ENCODE measurements around the gene WDR45. TPM values are rescaled to one million over a fixed set of nuclear protein-coding genes. Genes with fewer than 3 reads are reported as not detected.

WDR45 gene
- total RNA-seq, 1 experiment from 2014 or later: 18.0 TPM

DNA sequence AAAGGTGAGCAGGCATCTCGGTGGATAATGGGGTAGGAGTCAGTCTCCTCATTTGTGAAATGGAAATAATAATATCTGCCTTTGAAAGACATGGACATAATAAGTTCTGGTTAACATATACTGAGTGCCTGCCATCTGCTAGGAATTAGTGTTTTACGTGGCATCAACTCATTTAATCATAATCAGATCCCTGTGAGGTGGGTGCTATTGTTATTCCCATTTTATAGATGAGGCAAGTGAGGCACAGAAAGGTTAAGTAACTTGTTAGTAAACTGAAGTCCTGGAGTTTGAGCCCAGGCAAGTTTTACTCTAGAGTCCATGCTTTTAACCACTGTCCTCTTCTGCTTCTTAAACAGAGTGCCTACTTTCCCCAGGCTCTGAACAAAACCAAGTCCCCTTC, 13.4 kb downstream of the WDR45 start:
- Histone ChIP-seq H3K27me3 (no peaks in the 10 kb centered on the region), H3K9me3 (replicated peaks) (no peaks in the 10 kb centered on the region), H3K4me3 (no peak overlapping the region), H3K36me3 (no peaks in the 10 kb centered on the region), H3K4me1 (no peaks in the 10 kb centered on the region), H3K27ac (no peak overlapping the region)
- DNase-seq: no peak

DNA sequence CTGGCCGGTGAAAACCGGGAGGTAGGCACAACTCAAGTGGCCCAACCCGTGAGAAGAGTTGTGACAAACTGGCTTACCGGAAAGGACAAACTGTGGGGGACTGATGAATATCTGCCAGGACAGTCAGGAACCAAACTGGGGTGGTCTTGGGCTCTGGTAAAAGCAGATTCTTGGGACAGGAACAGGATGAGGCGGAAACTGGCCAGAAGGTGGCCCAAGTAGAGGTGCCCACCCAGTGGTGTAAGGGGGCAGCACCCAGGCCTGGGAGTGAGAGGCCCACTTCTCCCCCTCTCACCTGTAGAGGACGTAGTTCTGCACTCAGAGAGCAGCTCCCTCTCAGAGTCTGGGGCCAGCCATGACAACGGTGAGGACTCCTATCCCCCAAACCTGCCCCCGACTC, 15.0 kb downstream of the WDR45 start:
- no peaks in the 10 kb centered on the region for H3K27me3 ChIP-seq
- H3K4me1 ChIP-seq: no peaks in the 10 kb centered on the region
- no peaks in the 10 kb centered on the region for H3K9me3 ChIP-seq (replicated peaks)
- DNase-seq: no peak
- H3K4me3 ChIP-seq: no peak overlapping the region
- no peaks in the 10 kb centered on the region for H3K36me3 ChIP-seq
- no peak overlapping the region for H3K27ac ChIP-seq

GRCh38 chrX:49064303-49064702, 15.4 kb downstream of the WDR45 start:
- Histone ChIP-seq H3K4me3 (no peak overlapping the region), H3K27ac (no peak overlapping the region), H3K36me3 (no peaks in the 10 kb centered on the region), H3K9me3 (replicated peaks) (no peaks in the 10 kb centered on the region), H3K4me1 (no peaks in the 10 kb centered on the region), H3K27me3 (no peaks in the 10 kb centered on the region)
- DNase-seq: no peak

DNA sequence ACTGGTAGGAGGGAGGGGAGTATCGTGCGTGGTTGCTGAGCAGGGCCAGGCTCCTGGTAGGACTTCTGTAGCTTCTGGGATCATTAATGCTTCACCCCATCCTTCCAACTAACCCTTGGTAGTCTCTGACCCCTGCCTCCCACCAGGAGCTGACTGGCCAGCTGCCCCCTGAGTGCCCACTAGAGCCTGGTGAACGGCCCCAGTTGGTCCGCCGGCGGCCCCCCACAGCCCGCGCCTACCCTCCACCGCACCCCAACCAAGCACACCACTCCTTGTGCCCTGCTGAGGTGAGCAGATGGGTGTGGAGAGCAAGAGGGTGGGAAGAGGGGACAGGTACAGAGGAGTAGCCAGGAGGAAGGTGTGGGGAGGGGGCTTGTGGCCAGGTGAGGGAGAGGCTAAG, 16.0 kb downstream of the WDR45 start:
- H3K27me3 ChIP-seq: no peaks in the 10 kb centered on the region
- H3K36me3 ChIP-seq: no peaks in the 10 kb centered on the region
- no peak for DNase-seq

DNA sequence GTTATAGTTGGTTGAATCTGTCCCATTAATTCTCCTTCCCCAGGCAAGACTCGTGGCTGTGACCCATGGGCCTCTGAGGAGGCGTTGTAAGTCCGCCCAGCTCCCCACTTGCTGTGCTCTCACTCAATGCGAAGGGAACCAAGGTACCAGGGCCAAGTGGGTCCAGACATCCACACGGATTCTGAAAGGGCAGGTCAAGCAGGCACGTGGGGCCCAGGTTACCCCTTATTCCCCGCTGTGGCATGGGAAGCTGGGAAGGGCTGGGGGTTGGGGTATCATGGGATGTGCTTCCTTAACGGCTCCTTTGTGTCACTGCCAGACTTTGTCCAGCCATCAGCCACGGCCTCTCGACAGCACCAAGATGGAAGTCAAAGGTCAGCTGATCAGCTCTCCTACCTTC, 17.8 kb downstream of the WDR45 start:
- DNase-seq: no peak
- no peaks in the 10 kb centered on the region for H3K9me3 ChIP-seq (replicated peaks)

More for the DNA sequence above, 16.0 kb downstream of the WDR45 start:
- H3K27ac ChIP-seq: no peak overlapping the region
- H3K4me3 ChIP-seq: no peak overlapping the region
- no peaks in the 10 kb centered on the region for H3K9me3 ChIP-seq (replicated peaks)
- H3K4me1 ChIP-seq: no peaks in the 10 kb centered on the region

GRCh38 chrX:49061490-49061889, 18.2 kb downstream of the WDR45 start:
- no peaks in the 10 kb centered on the region for H3K9me3 ChIP-seq (replicated peaks)
- no peak for DNase-seq
- H3K27ac ChIP-seq: no peak overlapping the region
- H3K36me3 ChIP-seq: no peaks in the 10 kb centered on the region
- no peak overlapping the region for H3K4me3 ChIP-seq
- H3K27me3 ChIP-seq: no peaks in the 10 kb centered on the region
- H3K4me1 ChIP-seq: no peaks in the 10 kb centered on the region

More for the DNA sequence above, 17.8 kb downstream of the WDR45 start:
- no peaks in the 10 kb centered on the region for H3K27me3 ChIP-seq
- H3K4me1 ChIP-seq: no peaks in the 10 kb centered on the region
- no peak overlapping the region for H3K4me3 ChIP-seq
- H3K27ac ChIP-seq: no peak overlapping the region
- no peaks in the 10 kb centered on the region for H3K36me3 ChIP-seq

- H3K27me3 ChIP-seq: no peaks in the 10 kb centered on the region
- no peaks in the 10 kb centered on the region for H3K9me3 ChIP-seq (replicated peaks)
- DNase-seq: no peak
- no peak overlapping the region for H3K27ac ChIP-seq
- H3K4me3 ChIP-seq: no peak overlapping the region
- H3K36me3 ChIP-seq: no peaks in the 10 kb centered on the region
- no peaks in the 10 kb centered on the region for H3K4me1 ChIP-seq
Measured at GRCh38 chrX:49060914-49061313, 18.8 kb downstream of the WDR45 start.

- H3K27me3 ChIP-seq: no peaks in the 10 kb centered on the region
- H3K4me1 ChIP-seq: no peaks in the 10 kb centered on the region
- no peaks in the 10 kb centered on the region for H3K36me3 ChIP-seq
- no peak overlapping the region for H3K4me3 ChIP-seq
- H3K27ac ChIP-seq: no peak overlapping the region
- no peak for DNase-seq
- H3K9me3 ChIP-seq (replicated peaks): no peaks in the 10 kb centered on the region
Measured at GRCh38 chrX:49059681-49060085, 20.0 kb downstream of the WDR45 start.

- Histone ChIP-seq H3K36me3 (no peaks in the 10 kb centered on the region), H3K4me3 (no peak overlapping the region), H3K9me3 (replicated peaks) (no peaks in the 10 kb centered on the region), H3K4me1 (no peaks in the 10 kb centered on the region), H3K27ac (no peak overlapping the region), H3K27me3 (no peaks in the 10 kb centered on the region)
- DNase-seq: no peak
Measured at GRCh38 chrX:49059201-49059600, 20.5 kb downstream of the WDR45 start.

DNA sequence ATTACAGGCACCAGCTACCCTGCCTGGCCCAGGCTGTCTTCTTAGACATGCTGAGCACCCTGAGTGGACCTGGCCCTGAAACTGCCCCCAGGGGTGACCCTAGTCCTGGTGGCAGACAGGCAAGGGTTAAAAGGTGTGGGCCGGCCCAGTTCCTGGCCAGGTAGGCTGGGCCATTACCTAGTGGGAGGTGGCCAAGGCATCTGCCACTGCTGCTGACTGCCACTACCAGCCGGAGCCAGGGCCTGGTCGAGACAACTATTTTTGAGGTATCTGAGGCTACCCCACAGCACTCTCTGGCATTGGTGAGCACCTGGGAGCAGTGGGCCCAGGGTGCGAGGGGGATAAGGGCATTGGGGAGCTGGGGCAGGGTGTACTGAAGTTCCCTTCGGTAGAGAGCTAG, 20.9 kb downstream of the WDR45 start, which contains the start of gene CCDC120:
CCDC120 (plus strand) TSS at position 206 of the 400 bp plus-strand sequence. CDS start 3,043 bp downstream, outside the sequence.
- no peak for DNase-seq
- no peaks in the 10 kb centered on the region for H3K4me1 ChIP-seq
- no peak within 1 kb of the TSS for H3K4me3 ChIP-seq
- no peaks in the 10 kb centered on the region for H3K36me3 ChIP-seq
- H3K27ac ChIP-seq: no peak within 1 kb of the TSS
- H3K27me3 ChIP-seq: no peaks in the 10 kb centered on the region
- no peaks in the 10 kb centered on the region for H3K9me3 ChIP-seq (replicated peaks)

- no peaks in the 10 kb centered on the region for H3K9me3 ChIP-seq (replicated peaks)
- no peak for DNase-seq
- H3K27me3 ChIP-seq: no peaks in the 10 kb centered on the region
- H3K36me3 ChIP-seq: no peaks in the 10 kb centered on the region
- no peaks in the 10 kb centered on the region for H3K4me1 ChIP-seq
- H3K27ac ChIP-seq: no peak overlapping the region
- peak overlapping the region; percentile 73 for H3K4me3 ChIP-seq
Measured at GRCh38 chrX:49054073-49054762, 25.5 kb downstream of the WDR45 start.

DNA sequence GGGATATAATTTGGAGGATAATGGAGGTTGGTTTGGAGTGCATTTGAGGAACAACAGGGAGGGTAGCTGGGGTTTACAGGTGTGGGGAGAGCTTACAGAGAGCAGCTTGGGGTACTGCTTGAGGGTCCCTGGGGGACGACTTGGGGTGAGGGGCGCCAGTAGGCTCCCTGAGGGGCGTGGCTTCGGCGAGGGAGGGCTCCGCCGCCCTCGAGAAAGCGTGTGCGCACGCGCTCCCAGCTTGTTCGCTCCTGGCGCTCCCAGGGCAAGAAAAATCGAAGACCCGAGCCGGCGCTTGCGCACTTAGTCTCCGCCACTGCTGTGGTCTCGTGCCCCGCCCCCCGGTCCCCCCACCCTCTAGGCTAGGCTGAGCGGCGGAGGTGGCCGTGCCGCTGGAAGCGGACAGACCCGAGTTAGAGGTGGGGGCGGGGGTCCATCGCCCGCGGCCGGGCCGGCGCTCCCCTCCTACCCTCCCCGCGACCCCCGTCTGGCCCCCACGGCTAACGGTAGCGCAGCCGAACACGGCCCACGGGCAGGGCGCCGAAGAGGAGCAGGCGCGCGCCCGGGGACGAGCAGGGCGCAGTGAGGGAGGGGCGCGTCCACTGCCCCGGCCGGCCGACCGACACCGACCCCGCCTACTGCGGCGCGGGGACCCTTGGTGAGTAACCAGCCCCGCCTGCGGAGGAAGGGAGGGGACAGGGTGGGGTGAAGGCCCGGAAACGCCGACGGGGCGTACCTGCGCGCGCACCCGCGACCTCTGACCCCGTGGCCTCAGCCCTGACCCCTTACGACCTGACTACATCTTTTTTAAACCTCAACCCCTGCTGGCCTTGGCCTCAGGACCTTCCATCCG, 26.2 kb downstream of the WDR45 start:
- Histone ChIP-seq H3K4me1 (no peaks in the 10 kb centered on the region), H3K4me3 (peak overlapping the region; percentile 73), H3K27me3 (no peaks in the 10 kb centered on the region), H3K36me3 (no peaks in the 10 kb centered on the region), H3K9me3 (replicated peaks) (no peaks in the 10 kb centered on the region), H3K27ac (no peak overlapping the region; the same call in 1 of the 2 replicates)
- DNase-seq: peak; percentile 75 to 78

GRCh38 chrX:49043987-49044281, 35.8 kb downstream of the WDR45 start:
- no peaks in the 10 kb centered on the region for H3K36me3 ChIP-seq
- no peak for DNase-seq
- no peak overlapping the region for H3K27ac ChIP-seq
- no peaks in the 10 kb centered on the region for H3K27me3 ChIP-seq
- peak overlapping the region; percentile 28; the same call in 1 of the 2 replicates for H3K4me3 ChIP-seq
- H3K9me3 ChIP-seq (replicated peaks): no peaks in the 10 kb centered on the region
- no peaks in the 10 kb centered on the region for H3K4me1 ChIP-seq

GRCh38 chrX:49043220-49043986, 36.3 kb downstream of the WDR45 start, which contains the start of gene TFE3:
Gene TFE3, minus strand, starts transcription at chrX:49043357. Its CDS starts 131 bp downstream, at chrX:49043226.
- Histone ChIP-seq H3K36me3 (no peaks in the 10 kb centered on the region), H3K9me3 (replicated peaks) (no peaks in the 10 kb centered on the region), H3K27ac (peak within 1 kb of the TSS; percentile 63), H3K4me3 (peak within 1 kb of the TSS; percentile 75), H3K4me1 (no peaks in the 10 kb centered on the region), H3K27me3 (no peaks in the 10 kb centered on the region)
- DNase-seq: peak; percentile 96 to 97

Data from SJCRH30 (cell line).